ENCODE data around the gene BCAS3. TPM values are rescaled to one million over a fixed set of nuclear protein-coding genes. Genes with fewer than 3 reads are reported as not detected.

BCAS3 gene
- total RNA-seq, 4 donors from 2014 or later, result 18.2 to 60.6 (median 23.4) TPM

DNA sequence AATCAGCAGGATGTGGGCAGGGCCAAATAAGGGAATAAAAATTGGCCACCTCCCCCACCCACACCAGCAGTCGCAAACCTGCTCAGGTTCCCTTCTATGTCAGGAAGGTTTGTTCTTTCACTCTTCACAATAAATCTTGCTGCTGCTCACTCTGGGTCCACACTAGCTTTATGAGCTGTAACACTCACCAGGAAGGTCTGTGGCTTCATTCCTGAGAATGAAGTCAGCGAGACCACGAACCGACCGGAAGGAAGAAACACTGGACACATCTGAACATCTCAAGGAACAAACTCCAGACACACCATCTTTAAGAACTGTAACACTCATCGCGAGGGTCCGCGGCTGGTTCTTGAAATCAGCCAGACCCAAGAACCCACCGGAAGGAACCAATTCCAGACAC lies 606.5 kb downstream of the BCAS3 start:
- in situ Hi-C loops (cut with MboI; ENCODE audit: low sequenced_read_pairs in 4 of 4) (no loop called here), intact Hi-C loops (cut with DNase I; ENCODE audit: low total_unique reads) (no loop called here)
- DNase-seq (no peak), ATAC-seq (no peak)
- Histone ChIP-seq H3K4me1 (peaks cover 5 to 8% of the 10 kb centered on the region in 2 donors), H3K9me3 (no peaks in the 10 kb centered on the region), H3K36me3 (no peaks in the 10 kb centered on the region), H3K27me3 (no peaks in the 10 kb centered on the region), H3K4me3 (no peak overlapping the region), H3K27ac (no peak overlapping the region)
- no peak for TF ChIP-seq POLR2A (IDR thresholded peaks at IDR 0.05)
- TF ChIP-seq, protein P1, sequence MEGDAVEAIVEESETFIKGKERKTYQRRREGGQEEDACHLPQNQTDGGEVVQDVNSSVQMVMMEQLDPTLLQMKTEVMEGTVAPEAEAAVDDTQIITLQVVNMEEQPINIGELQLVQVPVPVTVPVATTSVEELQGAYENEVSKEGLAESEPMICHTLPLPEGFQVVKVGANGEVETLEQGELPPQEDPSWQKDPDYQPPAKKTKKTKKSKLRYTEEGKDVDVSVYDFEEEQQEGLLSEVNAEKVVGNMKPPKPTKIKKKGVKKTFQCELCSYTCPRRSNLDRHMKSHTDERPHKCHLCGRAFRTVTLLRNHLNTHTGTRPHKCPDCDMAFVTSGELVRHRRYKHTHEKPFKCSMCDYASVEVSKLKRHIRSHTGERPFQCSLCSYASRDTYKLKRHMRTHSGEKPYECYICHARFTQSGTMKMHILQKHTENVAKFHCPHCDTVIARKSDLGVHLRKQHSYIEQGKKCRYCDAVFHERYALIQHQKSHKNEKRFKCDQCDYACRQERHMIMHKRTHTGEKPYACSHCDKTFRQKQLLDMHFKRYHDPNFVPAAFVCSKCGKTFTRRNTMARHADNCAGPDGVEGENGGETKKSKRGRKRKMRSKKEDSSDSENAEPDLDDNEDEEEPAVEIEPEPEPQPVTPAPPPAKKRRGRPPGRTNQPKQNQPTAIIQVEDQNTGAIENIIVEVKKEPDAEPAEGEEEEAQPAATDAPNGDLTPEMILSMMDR (IDR thresholded peaks at IDR 0.05 in 4 of 5, conservative IDR thresholded peaks at IDR 0.05 in 1 of 5), result no peak

DNA sequence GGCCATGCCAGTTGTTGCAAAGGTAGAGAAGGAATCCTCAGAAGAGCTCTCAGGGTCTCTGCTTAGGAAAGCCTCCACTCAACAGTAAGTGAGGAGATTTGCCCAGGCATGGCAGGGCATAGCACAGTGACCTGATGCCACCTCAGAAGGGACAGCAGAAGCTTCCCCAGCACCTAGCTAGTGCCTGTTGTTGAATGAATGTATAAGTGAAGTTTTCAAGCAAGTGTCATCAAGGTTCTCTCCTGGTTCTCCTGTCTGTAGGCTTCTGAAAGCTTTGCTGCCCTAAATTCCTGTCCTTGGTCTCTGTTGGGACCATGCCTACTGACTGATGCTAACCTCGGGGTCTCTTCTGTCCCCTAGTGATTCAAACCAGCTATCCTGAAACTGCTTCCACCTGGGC lies 607.1 kb downstream of the BCAS3 start:
- no peak for ATAC-seq
- DNase-seq, result no peak
- H3K4me3 ChIP-seq, result no peak overlapping the region
- peaks cover 0 to 6% of the 10 kb centered on the region in 2 donors for H3K4me1 ChIP-seq
- intact Hi-C loops (cut with DNase I; ENCODE audit: low total_unique reads), result no loop called here
- no peak overlapping the region for H3K27ac ChIP-seq
- H3K9me3 ChIP-seq, result no peaks in the 10 kb centered on the region
- no peaks in the 10 kb centered on the region for H3K36me3 ChIP-seq
- H3K27me3 ChIP-seq, result no peaks in the 10 kb centered on the region
- TF ChIP-seq POLR2A (IDR thresholded peaks at IDR 0.05), result no peak
- TF ChIP-seq, protein P1 (IDR thresholded peaks at IDR 0.05 in 4 of 5, conservative IDR thresholded peaks at IDR 0.05 in 1 of 5), result no peak
- in situ Hi-C loops (cut with MboI; ENCODE audit: low sequenced_read_pairs in 4 of 4), result no loop called here

DNA sequence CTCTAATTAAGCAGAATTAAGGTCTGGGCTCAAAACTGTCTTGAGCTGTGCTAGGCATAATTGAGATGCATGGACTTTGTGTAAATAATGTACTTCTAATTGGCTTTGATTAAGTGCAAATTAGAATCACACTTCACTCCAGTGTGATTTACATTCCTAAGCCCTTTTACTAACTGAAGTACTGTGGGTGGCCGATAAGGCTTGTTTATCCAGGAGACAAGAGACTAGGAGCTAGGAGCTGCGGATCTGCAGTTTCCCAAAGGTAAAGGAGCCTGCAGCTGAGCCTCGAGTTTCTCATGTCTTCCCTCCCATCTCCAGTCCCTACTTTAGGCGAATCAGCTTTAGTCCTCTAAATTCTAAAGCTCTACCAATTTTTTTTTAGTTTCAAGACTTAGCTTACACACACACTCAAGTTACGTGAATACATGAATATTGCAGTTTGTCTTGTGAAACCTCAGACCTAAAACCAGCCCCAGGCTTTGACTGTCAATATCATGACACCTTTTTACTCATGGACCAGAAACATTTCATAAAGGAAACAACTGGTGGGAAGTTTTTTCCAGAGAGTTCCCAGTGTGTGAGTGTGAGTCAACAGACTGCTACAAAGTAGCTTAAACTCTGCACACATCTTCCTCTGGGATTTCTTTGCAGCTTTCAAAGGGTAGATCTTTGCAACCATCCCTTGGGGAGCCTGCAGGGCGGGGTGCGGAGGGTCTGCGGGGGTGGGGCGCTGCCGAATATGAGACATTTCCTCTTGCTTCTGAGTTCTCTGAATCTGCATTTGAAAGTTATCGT lies 608.1 kb downstream of the BCAS3 start:
- peak overlapping the region in 1 of 4 donors; percentile 39 for H3K27ac ChIP-seq
- no peaks in the 10 kb centered on the region for H3K36me3 ChIP-seq
- in situ Hi-C loops (cut with MboI; ENCODE audit: low sequenced_read_pairs in 4 of 4) (no loop called here), intact Hi-C loops (cut with DNase I; ENCODE audit: low total_unique reads) (no loop called here)
- no peak for DNase-seq
- no peak for TF ChIP-seq POLR2A (IDR thresholded peaks at IDR 0.05)
- TF ChIP-seq, protein P1 (IDR thresholded peaks at IDR 0.05 in 4 of 5, conservative IDR thresholded peaks at IDR 0.05 in 1 of 5), result no peak
- no peak overlapping the region for H3K4me3 ChIP-seq
- no peaks in the 10 kb centered on the region for H3K27me3 ChIP-seq
- no peaks in the 10 kb centered on the region for H3K4me1 ChIP-seq
- no peak for ATAC-seq
- H3K9me3 ChIP-seq, result no peaks in the 10 kb centered on the region

DNA sequence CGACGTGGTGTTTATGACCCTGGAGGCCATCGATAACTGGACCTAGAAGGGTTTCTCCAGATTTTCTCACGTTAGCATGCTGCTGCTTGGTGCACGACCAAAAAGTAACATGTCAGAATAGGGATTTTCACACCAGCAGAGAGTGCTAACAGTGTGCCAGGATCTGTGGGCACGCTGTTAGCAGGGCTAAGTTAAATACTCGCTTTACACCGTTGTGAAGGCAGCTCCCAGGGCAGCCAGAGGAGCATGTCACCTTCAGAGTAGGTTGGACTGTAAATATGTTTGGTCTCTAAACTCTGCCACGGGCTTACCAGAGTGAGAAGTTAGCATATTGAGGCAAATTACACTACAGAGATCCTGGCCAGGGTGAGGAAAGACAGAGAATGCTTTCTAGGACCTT lies 608.8 kb downstream of the BCAS3 start:
- ATAC-seq, result no peak
- intact Hi-C loops (cut with DNase I; ENCODE audit: low total_unique reads), result no loop called here
- no peak overlapping the region for H3K4me3 ChIP-seq

More for the DNA sequence above, 608.8 kb downstream of the BCAS3 start:
- H3K27ac ChIP-seq, result no peak overlapping the region
- no peaks in the 10 kb centered on the region for H3K9me3 ChIP-seq
- DNase-seq, result no peak
- in situ Hi-C loops (cut with MboI; ENCODE audit: low sequenced_read_pairs in 4 of 4), result no loop called here
- no peaks in the 10 kb centered on the region for H3K27me3 ChIP-seq
- no peaks in the 10 kb centered on the region for H3K36me3 ChIP-seq
- TF ChIP-seq POLR2A (IDR thresholded peaks at IDR 0.05), result no peak
- TF ChIP-seq, protein P1 (IDR thresholded peaks at IDR 0.05 in 4 of 5, conservative IDR thresholded peaks at IDR 0.05 in 1 of 5), result no peak
- peaks cover 2 to 5% of the 10 kb centered on the region in 2 donors for H3K4me1 ChIP-seq
